H9 (cell line): Measurements from ENCODE around the gene IFT122. TPM values are rescaled to one million over a fixed set of nuclear protein-coding genes. Genes with fewer than 3 reads are reported as not detected.

Source experiments
- DNase-seq: peaks from one replicate; pipeline ENCODE4 v3.0.0-alpha.2; 2017
- H2AFZ ChIP-seq: one replicate; pipeline ENCODE4 v1.6.1; 2013; ENCODE audit warnings: mild to moderate bottlenecking, low read length, control low read depth, moderate library complexity
- H2AK5ac ChIP-seq: 2 replicates; pipeline ENCODE4 v1.6.1; 2013; ENCODE audit warnings: low read length, control low read depth, mixed read lengths; ENCODE audit not compliant: insufficient read length
- H2BK120ac ChIP-seq: one replicate; pipeline ENCODE4 v1.6.1; 2013; ENCODE audit warnings: low read depth, mild to moderate bottlenecking, low read length, control low read depth, inconsistent platforms; ENCODE audit not compliant: poor library complexity, severe bottlenecking
- H2BK12ac ChIP-seq: 2 replicates; pipeline ENCODE4 v1.6.1; 2013; ENCODE audit warnings: low read length, control low read depth, mixed read lengths, low read depth; ENCODE audit not compliant: insufficient read length
- H2BK15ac ChIP-seq: 2 replicates; pipeline ENCODE4 v1.6.1; 2013; ENCODE audit warnings: low read depth, low read length, control low read depth
- H2BK20ac ChIP-seq: one replicate; pipeline ENCODE4 v1.6.1; 2013; ENCODE audit warnings: low read depth, mild to moderate bottlenecking, low read length, control low read depth, inconsistent platforms; ENCODE audit not compliant: poor library complexity, severe bottlenecking
- H2BK5ac ChIP-seq: 2 replicates; pipeline ENCODE4 v1.6.1; 2013; ENCODE audit warnings: low read length, control low read depth, mixed read lengths; ENCODE audit not compliant: insufficient read length
- H3K14ac ChIP-seq: 2 replicates; pipeline ENCODE4 v1.6.1; 2013; ENCODE audit warnings: low read length, control low read depth; ENCODE audit not compliant: insufficient read depth
- H3K18ac ChIP-seq: 2 replicates; pipeline ENCODE4 v1.6.1; 2013; ENCODE audit warnings: low read depth, mild to moderate bottlenecking, mixed read lengths, low read length, control low read depth; ENCODE audit not compliant: insufficient read length
- H3K23ac ChIP-seq: 2 replicates; pipeline ENCODE4 v1.6.1; 2013; ENCODE audit warnings: low read length, control low read depth, mixed read lengths, low read depth; ENCODE audit not compliant: insufficient read length
- H3K23me2 ChIP-seq: 2 replicates; pipeline ENCODE4 v1.6.1; 2013; ENCODE audit warnings: low read depth, mild to moderate bottlenecking, mixed read lengths, low read length, control low read depth; ENCODE audit not compliant: insufficient read length, poor library complexity, severe bottlenecking
- H3K27ac ChIP-seq: 2 replicates; pipeline ENCODE4 v1.5.1; 2013; ENCODE audit warnings: low read length, control low read depth, mixed read lengths, low read depth; ENCODE audit not compliant: insufficient read length
- H3K27me3 ChIP-seq: 2 replicates; pipeline ENCODE4 v1.6.1; 2013; ENCODE audit warnings: low read length, control low read depth, inconsistent platforms; ENCODE audit not compliant: insufficient read depth
- H3K4ac ChIP-seq: 2 replicates; pipeline ENCODE4 v1.6.1; 2013; ENCODE audit warnings: low read depth, mild to moderate bottlenecking, control low read depth, inconsistent platforms, low read length, moderate library complexity
- H3K4me1 ChIP-seq: 2 replicates; pipeline ENCODE4 v1.6.1; 2013; ENCODE audit warnings: low read length, control low read depth, inconsistent platforms; ENCODE audit not compliant: insufficient read depth
- H3K4me2 ChIP-seq: 2 replicates; pipeline ENCODE4 v1.6.1; 2013; ENCODE audit warnings: low read length, control low read depth, mixed read lengths; ENCODE audit not compliant: insufficient read length, insufficient read depth
- H3K56ac ChIP-seq: 2 replicates; pipeline ENCODE4 v1.6.1; 2013; ENCODE audit warnings: low read depth, mild to moderate bottlenecking, mixed read lengths, low read length, control low read depth; ENCODE audit not compliant: insufficient read length
- H3K79me1 ChIP-seq: 2 replicates; pipeline ENCODE4 v1.6.1; 2013; ENCODE audit warnings: low read depth, mild to moderate bottlenecking, moderate library complexity, low read length, control low read depth, inconsistent platforms; ENCODE audit not compliant: insufficient read depth, poor library complexity, severe bottlenecking
- H3K79me2 ChIP-seq: 2 replicates; pipeline ENCODE4 v1.6.1; 2013; ENCODE audit warnings: low read length, control low read depth, inconsistent platforms; ENCODE audit not compliant: insufficient read depth
- H3K9ac ChIP-seq: 2 replicates; pipeline ENCODE4 v1.6.1; 2013; ENCODE audit warnings: low read length, control low read depth, mixed read lengths; ENCODE audit not compliant: insufficient read length; ENCODE audit errors: extremely low read depth
- H3K9me3 ChIP-seq: one replicate; pipeline ENCODE4 v1.6.1; 2013; ENCODE audit warnings: low read depth, low read length, inconsistent platforms; ENCODE audit not compliant: control insufficient read depth
- H3T11ph ChIP-seq: one replicate; pipeline ENCODE4 v1.6.1; 2013; ENCODE audit warnings: mild to moderate bottlenecking, low read length, control low read depth, inconsistent platforms
- H4K20me1 ChIP-seq: one replicate; pipeline ENCODE4 v1.6.1; 2013; ENCODE audit not compliant: control insufficient read depth, insufficient read length, insufficient read depth
- H4K5ac ChIP-seq: 2 replicates; pipeline ENCODE4 v1.6.1; 2013; ENCODE audit warnings: low read depth, mild to moderate bottlenecking, mixed read lengths, low read length, control low read depth; ENCODE audit not compliant: insufficient read length
- H4K8ac ChIP-seq: replicated peaks from 2 replicates; pipeline ENCODE4 v1.6.1; 2013; ENCODE audit warnings: low read length, control low read depth, mixed read lengths, low read depth; ENCODE audit not compliant: insufficient read length
- H4K91ac ChIP-seq: 2 replicates; pipeline ENCODE4 v1.6.1; 2013; ENCODE audit warnings: low read depth, mild to moderate bottlenecking, moderate library complexity, mixed read lengths, low read length, control low read depth; ENCODE audit not compliant: insufficient read length
- H3K27ac Mint-ChIP-seq, 3 experiments: 2 replicates in 2 of 3; 3 replicates in 1 of 3; pipeline ENCODE4 v1.8.0; 2020 to 2021; ENCODE audit warnings: mixed read lengths in 3 of 3, mild to moderate bottlenecking in 1 of 3, moderate library complexity in 1 of 3
- H3K27me3 Mint-ChIP-seq: 2 replicates; pipeline ENCODE4 v1.8.0; 2021; ENCODE audit warnings: low read depth, mild to moderate bottlenecking, moderate library complexity, mixed read lengths
- H3K36me3 Mint-ChIP-seq, 3 experiments: 2 replicates in 2 of 3; 3 replicates in 1 of 3; pipeline ENCODE4 v1.8.0; 2020 to 2021; ENCODE audit warnings: low read depth in 3 of 3, mixed read lengths in 3 of 3; ENCODE audit not compliant: insufficient read depth in 1 of 3
- H3K4me1 Mint-ChIP-seq, 2 experiments: 2 replicates each; pipeline ENCODE4 v1.8.0; 2020; ENCODE audit warnings: mixed read lengths in 2 of 2
- H3K4me3 Mint-ChIP-seq, 2 experiments: 2 replicates in 1 of 2; 3 replicates in 1 of 2; pipeline ENCODE4 v1.8.0; 2020 to 2021; ENCODE audit warnings: mild to moderate bottlenecking in 2 of 2, mixed read lengths in 2 of 2, moderate library complexity in 1 of 2
- H3K9me3 Mint-ChIP-seq, 2 experiments: 2 replicates in 1 of 2; 3 replicates in 1 of 2; pipeline ENCODE4 v1.8.0; 2020; ENCODE audit warnings: mild to moderate bottlenecking in 2 of 2, mixed read lengths in 2 of 2, moderate library complexity in 1 of 2
- WGBS: extraction: QIAGEN DNeasy Blood & Tissue Kit; methylation state at CpG from one replicate; pipeline ENCODE4 v1.1.7; 2013; ENCODE audit warnings: missing lambda C conversion rate, low lambda C conversion rate, mixed read lengths; ENCODE audit not compliant: insufficient read length; ENCODE audit errors: extremely low coverage; 5-methylcytosine and 5-hydroxymethylcytosine counted together
- total RNA-seq: library from RNA; stranded (reverse); gene quantifications from 2 replicates; pipeline ENCODE4 v1.2.1, GENCODE V29; 2021
- TF ChIP-seq, protein P1 (sequence below): fragments of 200-600 bp; sonication (generic); conservative IDR thresholded peaks from 3 replicates; pipeline ENCODE4 v1.8.0; 2021; ENCODE audit warnings: antibody characterized with exemption, mild to moderate bottlenecking

IFT122 gene
- total RNA-seq, 1 experiment from 2014 or later, result 19.3 TPM

GRCh38 chr3:129558772-129559564 lies 118.9 kb downstream of the IFT122 start:
- Histone ChIP-seq H2BK12ac (no peak overlapping the region), H3K79me1 (no peaks in the 10 kb centered on the region), H4K20me1 (no peaks in the 10 kb centered on the region), H3K27me3 (no peaks in the 10 kb centered on the region), H3K23me2 (no peaks in the 10 kb centered on the region), H2AFZ (no peak overlapping the region), H3T11ph (no peak overlapping the region), H2AK5ac (no peak overlapping the region), H3K14ac (no peak overlapping the region; the same call in 1 of the 2 replicates), H4K8ac (no peak overlapping the region), H4K91ac (no peak overlapping the region), H3K27ac (no peak overlapping the region), H4K5ac (no peak overlapping the region), H3K18ac (no peak overlapping the region), H2BK120ac (no peak overlapping the region), H3K9me3 (no peaks in the 10 kb centered on the region), H3K4ac (no peak overlapping the region), H3K9ac (no peak overlapping the region), H3K79me2 (no peaks in the 10 kb centered on the region), H2BK20ac (no peak overlapping the region), H2BK5ac (no peak overlapping the region), H3K4me1 (no peaks in the 10 kb centered on the region; the same call in 1 of the 2 replicates), H3K4me2 (no peak overlapping the region), H2BK15ac (no peak overlapping the region), H3K56ac (no peak overlapping the region), H3K23ac (no peak overlapping the region)
- Mint-ChIP-seq H3K9me3 (no peaks in the 10 kb centered on the region), H3K4me1 (peaks cover 18 to 44% of the 10 kb centered on the region in 2 experiments), H3K4me3 (no peak overlapping the region), H3K27me3 (no peaks in the 10 kb centered on the region; the same call in 1 of the 2 replicates), H3K36me3 (peaks cover 0 to 30% (median 3%) of the 10 kb centered on the region in 3 experiments; a peak in 2 of 7 replicates), H3K27ac (no peak overlapping the region; a peak in 1 of 7 replicates)
- no peak for DNase-seq
- TF ChIP-seq, protein P1, sequence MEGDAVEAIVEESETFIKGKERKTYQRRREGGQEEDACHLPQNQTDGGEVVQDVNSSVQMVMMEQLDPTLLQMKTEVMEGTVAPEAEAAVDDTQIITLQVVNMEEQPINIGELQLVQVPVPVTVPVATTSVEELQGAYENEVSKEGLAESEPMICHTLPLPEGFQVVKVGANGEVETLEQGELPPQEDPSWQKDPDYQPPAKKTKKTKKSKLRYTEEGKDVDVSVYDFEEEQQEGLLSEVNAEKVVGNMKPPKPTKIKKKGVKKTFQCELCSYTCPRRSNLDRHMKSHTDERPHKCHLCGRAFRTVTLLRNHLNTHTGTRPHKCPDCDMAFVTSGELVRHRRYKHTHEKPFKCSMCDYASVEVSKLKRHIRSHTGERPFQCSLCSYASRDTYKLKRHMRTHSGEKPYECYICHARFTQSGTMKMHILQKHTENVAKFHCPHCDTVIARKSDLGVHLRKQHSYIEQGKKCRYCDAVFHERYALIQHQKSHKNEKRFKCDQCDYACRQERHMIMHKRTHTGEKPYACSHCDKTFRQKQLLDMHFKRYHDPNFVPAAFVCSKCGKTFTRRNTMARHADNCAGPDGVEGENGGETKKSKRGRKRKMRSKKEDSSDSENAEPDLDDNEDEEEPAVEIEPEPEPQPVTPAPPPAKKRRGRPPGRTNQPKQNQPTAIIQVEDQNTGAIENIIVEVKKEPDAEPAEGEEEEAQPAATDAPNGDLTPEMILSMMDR, result no peak
- WGBS, result no CpG with 5 or more reads among the region's 11 CpGs
